Naive thymus-derived CD4-positive, alpha-beta T cell (primary cell): ENCODE results near the gene CDC42SE2. TPM values are rescaled to one million over a fixed set of nuclear protein-coding genes. Genes with fewer than 3 reads are reported as not detected.
"Not testable (repeated sequence)": the region's sequence is repeated elsewhere in the genome, so short reads cannot be mapped to it uniquely, and the experiment has no call there.

ENCODE experiments used
- ATAC-seq: fragments of 150-1000 bp; cut with Tn5 transposase; 2 replicates; pipeline ENCODE4 v1.10.0; 2021; ENCODE audit warnings: mild to moderate bottlenecking, moderate library complexity
- CTCF ChIA-PET: fragments of 350-600 bp; sonication (Branson Sonifier 250); formaldehyde crosslinking; loops from one replicate; lab custom pipeline; 2021; ENCODE audit warnings: antibody characterized with exemption; lab: Charles Lee
- POLR2A ChIA-PET: fragments of 350-600 bp; sonication (Branson Sonifier 250); formaldehyde crosslinking; loops from one replicate; lab custom pipeline; 2021; ENCODE audit warnings: antibody characterized with exemption, inconsistent platforms; lab: Charles Lee
- DNase-seq, 9 donors: peaks; one replicate each; pipeline versions ENCODE4 v3.0.0 to v3.0.0-alpha.2; 2020 to 2022; ENCODE audit warnings: mixed read lengths in 1 of 9
- H3K27ac ChIP-seq: one replicate; pipeline ENCODE4 v1.7.0; 2013; ENCODE audit warnings: mild to moderate bottlenecking, low read depth, low read length, moderate library complexity
- H3K27me3 ChIP-seq, 2 donors: one replicate each; pipeline ENCODE4 v1.7.0; 2013; ENCODE audit warnings: low read length in 2 of 2, mild to moderate bottlenecking in 2 of 2, moderate library complexity in 2 of 2; ENCODE audit not compliant: control insufficient read depth in 2 of 2, insufficient read depth in 2 of 2
- H3K36me3 ChIP-seq, 3 experiments: 1 replicate in 2 of 3; 2 replicates in 1 of 3; pipeline ENCODE4 v1.7.0; 2013; ENCODE audit warnings: low read length in 3 of 3, mild to moderate bottlenecking in 3 of 3, moderate library complexity in 1 of 3; ENCODE audit not compliant: insufficient read depth in 3 of 3, control insufficient read depth in 2 of 3
- H3K4me1 ChIP-seq, 2 donors: one replicate each; pipeline ENCODE4 v1.7.0; 2013; ENCODE audit warnings: low read length in 2 of 2, mild to moderate bottlenecking in 2 of 2, moderate library complexity in 1 of 2; ENCODE audit not compliant: control insufficient read depth in 2 of 2, insufficient read depth in 2 of 2
- H3K4me3 ChIP-seq: 2 replicates; pipeline ENCODE4 v1.7.0; 2013; ENCODE audit warnings: mild to moderate bottlenecking, low read length
- H3K9me3 ChIP-seq, 3 experiments: 1 replicate in 2 of 3; 2 replicates in 1 of 3; pipeline ENCODE4 v1.7.0; 2013; ENCODE audit warnings: low read length in 3 of 3; ENCODE audit not compliant: control insufficient read depth in 2 of 3
- H3K27ac Mint-ChIP-seq, 9 donors: one replicate each; pipeline ENCODE4 v1.8.0; 2020 to 2022; ENCODE audit warnings: mixed read lengths in 9 of 9, mild to moderate bottlenecking in 8 of 9, moderate library complexity in 5 of 9, inconsistent platforms in 2 of 9
- H3K27me3 Mint-ChIP-seq, 5 donors: one replicate each; pipeline ENCODE4 v1.8.0; 2021 to 2022; ENCODE audit warnings: mixed read lengths in 5 of 5, mild to moderate bottlenecking in 1 of 5
- H3K36me3 Mint-ChIP-seq, 5 donors: one replicate each; pipeline ENCODE4 v1.8.0; 2020 to 2022; ENCODE audit warnings: mixed read lengths in 5 of 5, mild to moderate bottlenecking in 3 of 5, inconsistent platforms in 1 of 5
- H3K4me1 Mint-ChIP-seq, 7 donors: one replicate each; pipeline ENCODE4 v1.8.0; 2020 to 2022; ENCODE audit warnings: mixed read lengths in 7 of 7, mild to moderate bottlenecking in 3 of 7, inconsistent platforms in 1 of 7
- H3K4me3 Mint-ChIP-seq, 10 donors: one replicate each; pipeline ENCODE4 v1.8.0; 2020 to 2022; ENCODE audit warnings: mild to moderate bottlenecking in 10 of 10, mixed read lengths in 10 of 10, moderate library complexity in 6 of 10, inconsistent platforms in 2 of 10
- H3K9me3 Mint-ChIP-seq, 11 donors: one replicate each; pipeline ENCODE4 v1.8.0; 2020 to 2022; ENCODE audit warnings: mixed read lengths in 11 of 11, mild to moderate bottlenecking in 4 of 11, inconsistent platforms in 1 of 11, moderate library complexity in 1 of 11
- intact Hi-C, 2 donors: fragments of 100-400 bp; cut with micrococcal nuclease; formaldehyde crosslinking; loops; one replicate each; pipeline ENCODE4 v1.15.1; 2023
- polyA plus RNA-seq, 2 donors: library from polyadenylated mRNA; unstranded; fragments of 300-500 nt; fragmentation: Illumina TruSeq; gene quantifications; one replicate each; pipeline ENCODE4 v1.2.3, GENCODE V29; 2021
- total RNA-seq, 6 experiments: library from RNA in 5 of 6; stranded (reverse) in 5 of 6; gene quantifications; 1 replicate in 5 of 6; 2 replicates in 1 of 6; pipeline ENCODE4 v1.2.3 and lab custom pipeline; 2021 to 2026

CDC42SE2 gene
- total and polyA plus RNA-seq, 7 experiments from 2014 or later = 143 to 482 (median 244) TPM

DNA sequence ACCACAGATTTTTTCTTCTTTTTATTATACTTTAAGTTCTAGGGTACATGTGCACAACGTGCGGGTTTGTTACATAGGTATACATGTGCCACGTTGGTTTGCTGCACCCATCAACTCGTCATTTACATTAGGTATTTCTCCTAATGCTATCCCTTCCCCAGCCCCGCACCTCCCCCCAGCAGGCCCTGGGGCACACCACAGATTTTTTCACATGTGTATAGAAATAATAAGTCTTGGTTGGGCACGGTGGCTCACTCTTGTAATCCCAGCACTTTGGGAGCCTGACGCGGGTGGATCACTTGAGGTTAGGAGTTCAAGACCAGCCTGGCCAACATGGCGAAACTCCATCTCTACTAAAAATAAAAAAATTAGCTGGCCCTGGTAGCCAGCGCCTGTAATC lies 9.8 kb upstream of the CDC42SE2 start:
- not testable (repeated sequence) for H3K27me3 ChIP-seq, H3K36me3 ChIP-seq, ATAC-seq, H3K27me3 Mint-ChIP-seq, DNase-seq, H3K9me3 Mint-ChIP-seq, H3K9me3 ChIP-seq
- Mint-ChIP-seq H3K4me3 (peak overlapping the region; percentile 80 to 97 (median 96)), H3K36me3 (peaks cover 0 to 33% (median 12%) of the 10 kb centered on the region in 5 donors), H3K27ac (peak overlapping the region; percentile 91 to 97 (median 95)), H3K4me1 (peaks cover 71 to 94% (median 79%) of the 10 kb centered on the region in 7 donors)
- H3K4me3 ChIP-seq = peak overlapping the region; percentile 72
- ChIA-PET CTCF (interaction anchor here (3.4 to 5.3 kb wide), 2 partner anchors 11 to 12 kb away, joined by 15 to 34 read pairs; partner anchors contain the start of gene CDC42SE2), POLR2A (interaction anchor here (0.9 to 10.9 kb wide), 13 partner anchors 10 to 128 kb away, joined by 3 to 237 read pairs (median 6); partner anchors contain the start of gene CDC42SE2)
- peaks cover 63 to 66% of the 10 kb centered on the region in 2 donors for H3K4me1 ChIP-seq
- H3K27ac ChIP-seq = peak overlapping the region; percentile 78
- intact Hi-C loops = loop anchor here in 1 of 2 donors (5.0 to 10.0 kb wide), 2 partner anchors 33 to 851 kb away; no protein-coding TSS in a partner anchor

DNA sequence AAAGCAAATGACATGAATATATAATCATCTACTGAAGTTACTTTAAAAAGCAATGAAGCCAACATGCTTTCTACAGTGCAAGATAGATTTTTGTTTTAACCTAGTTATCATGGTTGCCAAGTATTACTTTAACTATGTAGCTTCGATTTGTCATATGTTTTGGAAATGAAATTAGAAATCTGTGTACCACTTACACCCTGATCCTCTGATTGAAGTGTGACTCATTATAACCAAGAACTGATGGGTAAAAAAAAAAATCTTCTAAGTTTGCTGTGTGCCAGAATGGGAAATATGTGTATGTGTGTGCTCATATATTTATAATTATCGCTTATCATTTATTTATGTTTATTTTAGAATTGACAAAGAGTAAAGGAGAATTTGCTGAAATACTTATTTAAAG lies 9.1 kb upstream of the CDC42SE2 start:
- intact Hi-C loops = loop anchor here in 1 of 2 donors (5.0 to 10.0 kb wide), 2 partner anchors 33 to 850 kb away; no protein-coding TSS in a partner anchor
- ChIA-PET POLR2A (interaction anchor here (0.6 to 10.9 kb wide), 12 partner anchors 9 to 163 kb away, joined by 3 to 237 read pairs (median 4); partner anchors contain the start of gene CDC42SE2), CTCF (interaction anchor here (3.4 kb wide), 1 partner anchor 11 kb away, joined by 15 read pairs; no protein-coding TSS in a partner anchor)
- H3K27ac Mint-ChIP-seq = peak overlapping the region; percentile 91 to 97 (median 95)
- H3K4me3 Mint-ChIP-seq = peak overlapping the region; percentile 80 to 97 (median 96)
- H3K4me1 Mint-ChIP-seq = peaks cover 67 to 94% (median 80%) of the 10 kb centered on the region in 7 donors
- no peak for DNase-seq
- Histone ChIP-seq H3K9me3 (no peaks in the 10 kb centered on the region), H3K27me3 (no peaks in the 10 kb centered on the region), H3K27ac (peak overlapping the region; percentile 78), H3K4me3 (peak overlapping the region; percentile 72), H3K4me1 (peaks cover 64 to 69% of the 10 kb centered on the region in 2 donors), H3K36me3 (peaks cover 0 to 9% (median 0%) of the 10 kb centered on the region in 3 experiments)
- ATAC-seq = no peak
- no peaks in the 10 kb centered on the region for H3K9me3 Mint-ChIP-seq
- H3K36me3 Mint-ChIP-seq = peaks cover 0 to 35% (median 15%) of the 10 kb centered on the region in 5 donors
- H3K27me3 Mint-ChIP-seq = no peaks in the 10 kb centered on the region

DNA sequence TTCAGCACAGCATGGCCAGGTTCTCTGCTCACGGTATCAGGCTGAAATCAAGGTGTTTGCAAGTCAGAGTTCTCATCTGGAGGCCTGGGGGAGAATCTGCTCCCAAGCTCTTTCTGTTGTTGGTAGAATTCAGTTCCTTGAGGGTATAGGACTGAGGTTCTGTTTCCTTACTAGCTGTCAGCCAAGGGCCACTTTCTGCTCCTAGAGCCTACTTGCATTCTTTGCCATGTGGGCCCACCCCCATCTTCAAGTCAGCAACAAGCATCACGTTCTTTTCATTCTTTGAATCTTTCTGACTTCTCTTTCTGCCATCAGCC lies 7.4 kb upstream of the CDC42SE2 start:
- H3K36me3 ChIP-seq = peaks cover 0 to 11% (median 0%) of the 10 kb centered on the region in 3 experiments
- POLR2A ChIA-PET = interaction anchor here (0.7 to 10.9 kb wide), 10 partner anchors 8 to 138 kb away, joined by 3 to 237 read pairs (median 4); partner anchors contain the start of gene CDC42SE2
- intact Hi-C loops = loop anchor here in 1 of 2 donors (10.0 kb wide), 1 partner anchor 848 kb away; no protein-coding TSS in a partner anchor
- H3K36me3 Mint-ChIP-seq = peaks cover 0 to 33% (median 15%) of the 10 kb centered on the region in 5 donors
- H3K27me3 ChIP-seq = no peaks in the 10 kb centered on the region
- H3K27ac ChIP-seq = peak overlapping the region; percentile 61
- H3K9me3 ChIP-seq = no peaks in the 10 kb centered on the region
- H3K4me1 Mint-ChIP-seq = peaks cover 56 to 92% (median 73%) of the 10 kb centered on the region in 7 donors
- peak overlapping the region; percentile 39 for H3K4me3 ChIP-seq
- DNase-seq (no peak), ATAC-seq (no peak)
- H3K27me3 Mint-ChIP-seq = no peaks in the 10 kb centered on the region
- H3K27ac Mint-ChIP-seq = peak overlapping the region; percentile 85 to 96 (median 93)
- peaks cover 59 to 60% of the 10 kb centered on the region in 2 donors for H3K4me1 ChIP-seq
- CTCF ChIA-PET = interaction anchor here (3.4 kb wide), 1 partner anchor 9 kb away, joined by 15 read pairs; no protein-coding TSS in a partner anchor
- peak overlapping the region; percentile 66 to 88 (median 75) for H3K4me3 Mint-ChIP-seq
- H3K9me3 Mint-ChIP-seq = no peaks in the 10 kb centered on the region

DNA sequence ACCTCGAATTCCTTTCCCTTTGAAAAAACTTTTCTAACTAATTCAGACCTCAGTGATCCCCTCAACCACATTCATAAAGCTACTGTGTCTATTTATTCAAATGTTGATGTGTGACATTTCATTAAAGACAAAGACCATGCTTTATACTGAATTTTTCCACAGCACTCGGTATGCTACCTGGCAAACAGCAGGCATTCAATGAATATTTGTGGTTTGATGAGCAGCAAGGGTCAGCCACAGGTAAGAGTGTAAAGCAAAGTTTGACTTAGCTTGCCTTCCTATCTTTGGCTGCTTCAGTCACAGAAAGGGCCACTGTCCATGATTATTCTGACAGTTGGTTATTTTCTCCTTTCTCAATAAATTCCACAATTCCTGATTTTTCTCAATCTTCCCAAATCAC lies 5.1 kb upstream of the CDC42SE2 start:
- Mint-ChIP-seq H3K36me3 (peaks cover 0 to 36% (median 15%) of the 10 kb centered on the region in 5 donors), H3K4me1 (peaks cover 52 to 91% (median 75%) of the 10 kb centered on the region in 7 donors), H3K27me3 (no peaks in the 10 kb centered on the region), H3K9me3 (no peaks in the 10 kb centered on the region), H3K4me3 (peak overlapping the region; percentile 46 to 88 (median 80)), H3K27ac (peak overlapping the region; percentile 85 to 96 (median 93))
- ChIA-PET CTCF (interaction anchor here (0.8 kb wide), 2 partner anchors 111 to 124 kb away, joined by 3 to 4 read pairs; no protein-coding TSS in a partner anchor), POLR2A (interaction anchor here (0.6 to 3.9 kb wide), 17 partner anchors 8 to 127 kb away, joined by 3 to 18 read pairs (median 6); partner anchors contain the start of gene HINT1)
- no peaks in the 10 kb centered on the region for H3K27me3 ChIP-seq
- DNase-seq (no peak), ATAC-seq (no peak)
- intact Hi-C loops = loop anchor here in 1 of 2 donors (10.0 kb wide), 1 partner anchor 846 kb away; no protein-coding TSS in a partner anchor
- no peaks in the 10 kb centered on the region for H3K9me3 ChIP-seq
- peak overlapping the region; percentile 61 for H3K27ac ChIP-seq
- H3K36me3 ChIP-seq = peaks cover 0 to 11% (median 0%) of the 10 kb centered on the region in 3 experiments
- H3K4me1 ChIP-seq = peaks cover 62 to 63% of the 10 kb centered on the region in 2 donors
- peak overlapping the region; percentile 20 for H3K4me3 ChIP-seq

DNA sequence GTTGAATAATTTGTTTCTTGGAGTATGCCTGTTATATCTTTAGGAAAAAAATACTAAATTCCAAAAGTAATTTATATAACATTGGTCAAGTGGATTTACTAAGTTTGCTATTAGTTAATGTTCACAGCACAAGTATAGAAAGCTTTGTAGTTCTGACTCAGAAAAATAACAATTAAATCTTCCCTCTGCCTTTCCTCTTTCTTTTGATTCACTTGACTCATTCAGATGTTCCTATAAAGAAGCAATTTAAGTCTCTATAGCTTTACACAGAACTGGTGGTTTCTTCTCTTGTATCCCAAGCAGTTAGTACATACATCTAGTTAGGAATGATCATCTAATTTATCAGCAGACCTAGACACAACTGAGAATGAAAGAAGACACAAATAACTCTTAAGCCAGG lies 4.5 kb upstream of the CDC42SE2 start:
- H3K4me3 Mint-ChIP-seq = peak overlapping the region in 8 of 10 donors; percentile 12 to 88 (median 53)
- Histone ChIP-seq H3K4me3 (no peak overlapping the region), H3K9me3 (no peaks in the 10 kb centered on the region), H3K36me3 (peaks cover 0 to 11% (median 4%) of the 10 kb centered on the region in 3 experiments), H3K4me1 (peaks cover 58 to 63% of the 10 kb centered on the region in 2 donors), H3K27ac (peak overlapping the region; percentile 32), H3K27me3 (no peaks in the 10 kb centered on the region)
- intact Hi-C loops = loop anchor here in 1 of 2 donors (10.0 kb wide), 1 partner anchor 845 kb away; no protein-coding TSS in a partner anchor
- peaks cover 0 to 36% (median 15%) of the 10 kb centered on the region in 5 donors for H3K36me3 Mint-ChIP-seq
- H3K4me1 Mint-ChIP-seq = peaks cover 46 to 85% (median 75%) of the 10 kb centered on the region in 7 donors
- DNase-seq = no peak
- H3K27ac Mint-ChIP-seq = peak overlapping the region; percentile 57 to 96 (median 86)
- no peaks in the 10 kb centered on the region for H3K9me3 Mint-ChIP-seq
- ChIA-PET CTCF (interaction anchor here (0.8 kb wide), 2 partner anchors 111 to 123 kb away, joined by 3 to 4 read pairs; no protein-coding TSS in a partner anchor), POLR2A (interaction anchor here (0.6 to 3.9 kb wide), 16 partner anchors 11 to 1155 kb away, joined by 3 to 18 read pairs (median 5); no protein-coding TSS in a partner anchor)
- no peaks in the 10 kb centered on the region for H3K27me3 Mint-ChIP-seq
- ATAC-seq = no peak

DNA sequence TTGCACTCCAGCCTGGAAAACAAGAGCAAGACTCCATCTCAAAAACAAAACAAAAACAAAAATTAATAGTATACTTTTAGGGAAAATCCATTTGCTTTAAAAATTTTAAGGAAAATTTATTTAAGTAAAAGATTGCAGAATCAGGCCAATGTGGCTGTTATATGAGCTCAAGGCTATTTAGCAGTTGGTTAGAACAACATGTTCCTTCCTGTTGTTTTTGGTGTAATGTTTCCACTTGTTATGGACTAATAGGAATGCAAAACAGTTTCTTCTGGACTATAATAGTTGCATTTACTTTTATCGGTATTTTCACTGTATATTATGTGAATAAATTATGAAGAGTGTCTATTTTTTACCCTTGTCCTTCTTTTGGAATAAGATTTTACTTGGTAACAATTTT lies 3.0 kb upstream of the CDC42SE2 start:
- H3K4me1 Mint-ChIP-seq = peaks cover 38 to 71% (median 63%) of the 10 kb centered on the region in 7 donors
- H3K27me3 ChIP-seq = no peaks in the 10 kb centered on the region
- H3K4me1 ChIP-seq = peaks cover 55 to 56% of the 10 kb centered on the region in 2 donors
- DNase-seq (no peak), ATAC-seq (no peak)
- H3K4me3 ChIP-seq = no peak overlapping the region
- no peak overlapping the region for H3K27ac ChIP-seq
- no peaks in the 10 kb centered on the region for H3K9me3 Mint-ChIP-seq
- intact Hi-C loops = loop anchor here (5.0 kb wide), 2 partner anchors 36 to 536 kb away; partner anchors contain the start of gene FNIP1 (in 1 of the 2)
- ChIA-PET POLR2A (interaction anchor here (0.7 to 7.4 kb wide), 11 partner anchors 9 to 127 kb away, joined by 3 to 237 read pairs (median 6); partner anchors contain the start of gene HINT1), CTCF (interaction anchor here (2.9 kb wide), 1 partner anchor 121 kb away, joined by 8 read pairs; no protein-coding TSS in a partner anchor)
- peak overlapping the region in 6 of 9 donors; percentile 31 to 96 (median 60) for H3K27ac Mint-ChIP-seq
- no peaks in the 10 kb centered on the region for H3K27me3 Mint-ChIP-seq
- H3K36me3 Mint-ChIP-seq = peaks cover 0 to 43% (median 16%) of the 10 kb centered on the region in 5 donors
- H3K4me3 Mint-ChIP-seq = peak overlapping the region in 3 of 10 donors; percentile 12 to 39 (median 21)
- H3K9me3 ChIP-seq = no peaks in the 10 kb centered on the region
- peaks cover 0 to 14% (median 10%) of the 10 kb centered on the region in 3 experiments for H3K36me3 ChIP-seq
